Keratinocyte (primary cell): Measurements from ENCODE around the gene ALG14.

Experiments used
- EZH2 ChIP-seq: IDR thresholded peaks from one replicate; pipeline ENCODE4 v1.6.1; 2012; ENCODE audit warnings: inconsistent platforms, mild to moderate bottlenecking, low read length, moderate library complexity
- TF ChIP-seq, protein P1 (sequence below), 3 experiments: IDR thresholded peaks in 1 of 3; conservative IDR thresholded peaks in 1 of 3; optimal IDR thresholded peaks in 1 of 3; 2 replicates in 2 of 3; 3 replicates in 1 of 3; pipeline versions ENCODE3 to v1.5.1; 2011; ENCODE audit warnings: low read length in 3 of 3, mild to moderate bottlenecking in 3 of 3, moderate library complexity in 2 of 3, control low read depth in 1 of 3, inconsistent platforms in 1 of 3; ENCODE audit not compliant: insufficient read depth in 2 of 3; ENCODE audit errors: extremely low read depth in 1 of 3

DNA sequence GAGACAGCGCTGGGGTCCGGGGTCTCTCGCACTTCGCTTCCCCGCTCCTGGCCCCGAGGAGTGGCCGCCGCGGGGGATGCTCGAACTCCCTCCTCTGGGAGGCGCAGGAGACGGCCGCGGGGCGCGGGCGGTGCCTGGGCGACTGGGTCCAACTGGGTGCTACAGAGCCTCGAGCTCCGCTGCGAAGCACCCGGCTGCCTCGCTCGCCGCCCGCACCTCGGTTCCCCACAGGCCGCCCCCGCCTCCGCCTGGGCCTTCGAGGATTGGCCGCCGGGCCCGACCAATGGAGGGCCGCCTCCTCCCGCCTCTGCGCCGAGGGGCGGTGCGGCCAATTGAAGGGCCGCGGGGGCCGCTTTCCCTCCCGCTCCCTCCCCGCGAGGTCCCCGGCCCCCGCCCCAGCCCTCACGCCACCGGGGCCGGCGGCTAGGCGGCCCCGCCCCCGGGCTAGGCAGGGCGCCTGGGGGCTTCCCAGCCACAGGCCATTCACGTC lies 145.8 kb downstream of the ALG14 start, which contains the start of gene CNN3:
- TF ChIP-seq, protein P1, sequence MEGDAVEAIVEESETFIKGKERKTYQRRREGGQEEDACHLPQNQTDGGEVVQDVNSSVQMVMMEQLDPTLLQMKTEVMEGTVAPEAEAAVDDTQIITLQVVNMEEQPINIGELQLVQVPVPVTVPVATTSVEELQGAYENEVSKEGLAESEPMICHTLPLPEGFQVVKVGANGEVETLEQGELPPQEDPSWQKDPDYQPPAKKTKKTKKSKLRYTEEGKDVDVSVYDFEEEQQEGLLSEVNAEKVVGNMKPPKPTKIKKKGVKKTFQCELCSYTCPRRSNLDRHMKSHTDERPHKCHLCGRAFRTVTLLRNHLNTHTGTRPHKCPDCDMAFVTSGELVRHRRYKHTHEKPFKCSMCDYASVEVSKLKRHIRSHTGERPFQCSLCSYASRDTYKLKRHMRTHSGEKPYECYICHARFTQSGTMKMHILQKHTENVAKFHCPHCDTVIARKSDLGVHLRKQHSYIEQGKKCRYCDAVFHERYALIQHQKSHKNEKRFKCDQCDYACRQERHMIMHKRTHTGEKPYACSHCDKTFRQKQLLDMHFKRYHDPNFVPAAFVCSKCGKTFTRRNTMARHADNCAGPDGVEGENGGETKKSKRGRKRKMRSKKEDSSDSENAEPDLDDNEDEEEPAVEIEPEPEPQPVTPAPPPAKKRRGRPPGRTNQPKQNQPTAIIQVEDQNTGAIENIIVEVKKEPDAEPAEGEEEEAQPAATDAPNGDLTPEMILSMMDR (optimal IDR thresholded peaks at IDR 0.05 in 1 of 3, IDR thresholded peaks at IDR 0.05 in 1 of 3, conservative IDR thresholded peaks at IDR 0.05 in 1 of 3; ENCODE audit: extremely low read depth in 1 of 3, insufficient read depth in 2 of 3, low read length in 3 of 3): peak in 1 of 3 experiments; percentile 24
- TF ChIP-seq EZH2: no peak
